Liver (tissue), 3 donors: ENCODE data around the gene HEYL.

Experiments used
- EGR1 ChIP-seq, 2 donors: IDR thresholded peaks; 2 replicates each; pipeline ENCODE4 v1.6.1; 2016 to 2018; ENCODE audit warnings: antibody characterized with exemption in 2 of 2, low read depth in 2 of 2
- JUND ChIP-seq, 2 donors: IDR thresholded peaks; 2 replicates each; pipeline ENCODE4 v1.6.1; 2016; ENCODE audit warnings: antibody characterized with exemption in 2 of 2
- RAD21 ChIP-seq, 2 donors: IDR thresholded peaks; 2 replicates each; pipeline ENCODE4 v1.6.1; 2016; ENCODE audit warnings: antibody characterized with exemption in 2 of 2, mild to moderate bottlenecking in 2 of 2
- TAF1 ChIP-seq: conservative IDR thresholded peaks from 2 replicates; pipeline ENCODE4 v1.6.1; 2016; ENCODE audit warnings: antibody characterized with exemption, mild to moderate bottlenecking
- TF ChIP-seq, protein P1 (sequence below): fragments of 150-350 bp; IDR thresholded peaks from 2 replicates; pipeline ENCODE4 v1.5.1; 2017; ENCODE audit warnings: improper control_type of control experiment, low read depth, low read length; ENCODE audit not compliant: missing input control
- donor health status: healthy.
- donor health status: healthy.

DNA sequence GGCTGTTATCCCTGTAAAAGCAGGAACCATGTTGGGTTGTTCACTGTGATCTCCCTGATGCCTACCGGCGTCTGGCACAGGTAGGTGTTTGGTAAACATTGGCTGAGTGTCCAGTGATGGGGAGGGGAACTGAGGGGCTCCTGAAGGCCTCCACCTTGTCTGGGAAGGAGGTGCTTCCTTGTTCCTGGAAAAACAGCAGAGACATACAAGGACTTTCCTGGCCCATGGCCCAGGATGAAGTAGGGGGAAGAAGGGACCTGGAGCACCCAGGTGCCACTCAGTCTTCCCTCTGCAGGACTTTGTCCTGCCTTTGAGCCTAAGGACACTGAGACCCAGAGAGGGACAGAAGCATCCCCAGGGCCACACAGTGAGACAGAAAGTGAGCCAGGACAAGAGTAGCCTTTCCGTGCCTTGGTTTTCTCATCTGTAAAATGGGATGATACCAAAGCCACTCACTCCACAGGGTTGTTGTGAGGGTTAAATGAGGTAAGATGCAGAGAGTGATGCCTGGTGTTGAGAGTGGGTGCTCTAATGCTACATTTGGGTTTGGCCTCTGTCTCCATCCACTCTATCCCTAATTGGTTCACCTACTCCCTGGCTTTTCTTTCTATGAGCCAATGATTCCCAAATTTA lies 6.1 kb upstream of the HEYL start:
- TF ChIP-seq, protein P1, sequence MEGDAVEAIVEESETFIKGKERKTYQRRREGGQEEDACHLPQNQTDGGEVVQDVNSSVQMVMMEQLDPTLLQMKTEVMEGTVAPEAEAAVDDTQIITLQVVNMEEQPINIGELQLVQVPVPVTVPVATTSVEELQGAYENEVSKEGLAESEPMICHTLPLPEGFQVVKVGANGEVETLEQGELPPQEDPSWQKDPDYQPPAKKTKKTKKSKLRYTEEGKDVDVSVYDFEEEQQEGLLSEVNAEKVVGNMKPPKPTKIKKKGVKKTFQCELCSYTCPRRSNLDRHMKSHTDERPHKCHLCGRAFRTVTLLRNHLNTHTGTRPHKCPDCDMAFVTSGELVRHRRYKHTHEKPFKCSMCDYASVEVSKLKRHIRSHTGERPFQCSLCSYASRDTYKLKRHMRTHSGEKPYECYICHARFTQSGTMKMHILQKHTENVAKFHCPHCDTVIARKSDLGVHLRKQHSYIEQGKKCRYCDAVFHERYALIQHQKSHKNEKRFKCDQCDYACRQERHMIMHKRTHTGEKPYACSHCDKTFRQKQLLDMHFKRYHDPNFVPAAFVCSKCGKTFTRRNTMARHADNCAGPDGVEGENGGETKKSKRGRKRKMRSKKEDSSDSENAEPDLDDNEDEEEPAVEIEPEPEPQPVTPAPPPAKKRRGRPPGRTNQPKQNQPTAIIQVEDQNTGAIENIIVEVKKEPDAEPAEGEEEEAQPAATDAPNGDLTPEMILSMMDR, result no peak
- no peak for TF ChIP-seq EGR1 (IDR thresholded peaks at IDR 0.05; ENCODE audit: low read depth in 2 of 2)
- no peak for TF ChIP-seq JUND (IDR thresholded peaks at IDR 0.05)
- no peak for TF ChIP-seq TAF1
- TF ChIP-seq RAD21 (IDR thresholded peaks at IDR 0.05), result no peak
